HG03565 (cell line): ENCODE results near the gene PWWP2B.

Experiments
- ATAC-seq: cut with Tn5 transposase; IDR thresholded peaks from one replicate; pipeline ENCODE4 v1.9.1; 2021; ENCODE audit warnings: mild to moderate bottlenecking, moderate library complexity; ENCODE audit not compliant: unreplicated experiment

PWWP2B gene

DNA sequence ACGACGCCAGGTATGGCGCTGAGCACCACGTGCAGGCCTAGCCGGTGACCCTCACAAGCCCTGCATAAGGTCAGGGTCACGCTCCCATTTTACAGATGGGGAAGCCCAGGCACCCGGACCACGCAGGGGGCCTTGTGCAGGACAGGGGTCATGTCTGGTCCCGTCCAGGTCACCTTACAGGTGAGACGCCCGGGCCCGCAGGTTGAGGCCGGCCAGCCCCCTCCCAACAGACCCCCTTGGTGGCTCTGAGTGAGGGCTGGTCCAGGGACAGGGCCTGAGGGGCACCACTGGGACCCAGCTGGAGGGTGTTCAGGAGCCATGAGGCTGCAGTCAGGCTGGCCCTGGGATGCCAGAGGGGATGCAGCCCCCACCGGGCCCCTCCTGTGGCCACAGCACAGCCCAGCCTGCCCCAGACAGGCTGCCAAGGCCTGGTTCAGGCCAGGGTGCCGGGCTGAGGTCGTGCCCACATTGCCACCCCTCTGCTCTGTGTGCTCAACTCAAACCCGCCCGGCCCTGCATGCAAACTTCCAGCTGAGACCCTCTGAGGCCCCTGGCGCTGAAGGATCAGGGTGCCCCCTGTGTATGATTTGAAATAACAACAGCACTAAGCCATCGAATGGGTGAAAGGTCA is 69.0 kb downstream of the PWWP2B start:
- ATAC-seq: no peak

DNA sequence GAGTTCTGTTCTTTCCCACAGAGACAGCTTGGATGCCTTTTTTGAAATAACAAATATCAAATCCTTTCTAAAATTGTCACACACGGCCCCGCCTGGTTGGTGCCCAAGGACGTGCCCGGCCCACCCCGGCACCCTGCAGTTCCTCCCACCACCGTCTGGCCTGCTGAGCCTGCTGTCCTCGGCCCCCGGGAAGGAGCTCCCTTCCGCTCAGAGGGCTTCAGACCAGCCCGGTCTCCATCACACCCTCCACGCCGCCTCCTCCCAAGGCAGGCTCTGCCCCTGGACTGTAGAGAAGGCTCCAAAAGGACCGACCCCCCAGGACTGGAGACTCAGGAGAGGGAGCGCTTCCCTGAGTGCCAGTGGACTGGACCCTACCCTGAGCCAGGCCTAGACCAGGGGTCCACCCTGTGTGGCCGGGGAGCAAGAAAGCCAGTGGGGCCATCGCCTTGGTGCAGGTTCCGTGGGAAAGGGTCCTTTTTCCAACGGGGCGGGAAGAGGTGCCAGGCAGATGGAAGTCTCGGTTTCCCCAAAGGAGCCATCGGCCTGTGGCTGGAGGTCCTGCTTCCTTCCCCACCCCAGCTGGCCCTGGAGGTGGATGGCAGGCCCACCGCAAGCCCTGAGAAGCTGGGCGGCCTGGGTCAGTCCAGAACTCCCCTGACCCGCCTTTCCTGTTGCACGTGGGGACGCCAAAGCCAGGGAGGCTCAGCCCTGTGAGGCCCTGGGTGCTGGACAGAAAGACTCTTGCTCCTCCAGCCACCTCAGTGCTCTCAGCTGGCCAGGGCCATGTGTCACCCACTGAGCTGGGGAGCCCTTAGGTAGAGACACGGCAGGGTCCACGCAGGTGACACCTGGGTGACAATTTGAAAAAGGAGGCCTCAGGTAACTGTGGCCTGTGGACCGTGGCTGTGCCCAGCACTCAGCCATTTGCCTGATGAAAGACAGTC is 69.8 kb downstream of the PWWP2B start:
- no peak for ATAC-seq
